ENCODE data around the gene FKBP7. TPM values are rescaled to one million over a fixed set of nuclear protein-coding genes. Genes with fewer than 3 reads are reported as not detected.

The FKBP7 gene
- total RNA-seq, 4 donors from 2014 or later = 7.3 to 21.9 (median 12.6) TPM

DNA sequence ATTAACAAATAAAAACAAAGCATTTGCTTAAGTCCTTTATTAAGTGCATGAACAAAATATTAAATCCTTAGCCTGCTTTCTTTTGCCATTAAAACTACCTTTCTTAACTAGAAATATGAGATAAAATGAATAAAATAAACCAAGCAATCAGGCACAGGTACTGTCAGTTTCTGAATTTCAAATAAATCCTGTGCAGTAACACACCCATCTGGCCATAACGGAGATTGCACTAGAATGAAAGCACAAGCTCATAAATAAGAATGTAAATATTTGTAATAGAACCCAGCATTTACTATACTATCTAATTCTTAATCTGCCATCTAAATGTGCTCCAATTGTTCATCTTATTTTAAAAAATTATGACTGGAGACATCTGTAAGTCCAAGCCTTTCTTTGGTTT is 59.3 kb downstream of the FKBP7 start:
- no peaks in the 10 kb centered on the region for H3K27me3 ChIP-seq
- H3K27ac ChIP-seq = no peak overlapping the region
- peaks cover 0 to 19% (median 0%) of the 10 kb centered on the region in 3 donors for H3K4me1 ChIP-seq
- ATAC-seq = no peak
- 10 to 29% methylated on average over 1 of the region's 1 CpG for WGBS, 2 donors (ENCODE audit: low coverage in 1 of 2)
- peaks cover 0 to 5% of the 10 kb centered on the region in 2 donors for H3K36me3 ChIP-seq
- no peak overlapping the region for H3K4me3 ChIP-seq
- no peak for TF ChIP-seq POLR2AphosphoS5 (IDR thresholded peaks at IDR 0.05)
- no peak for TF ChIP-seq POLR2A (IDR thresholded peaks at IDR 0.05)
- TF ChIP-seq, protein P1, sequence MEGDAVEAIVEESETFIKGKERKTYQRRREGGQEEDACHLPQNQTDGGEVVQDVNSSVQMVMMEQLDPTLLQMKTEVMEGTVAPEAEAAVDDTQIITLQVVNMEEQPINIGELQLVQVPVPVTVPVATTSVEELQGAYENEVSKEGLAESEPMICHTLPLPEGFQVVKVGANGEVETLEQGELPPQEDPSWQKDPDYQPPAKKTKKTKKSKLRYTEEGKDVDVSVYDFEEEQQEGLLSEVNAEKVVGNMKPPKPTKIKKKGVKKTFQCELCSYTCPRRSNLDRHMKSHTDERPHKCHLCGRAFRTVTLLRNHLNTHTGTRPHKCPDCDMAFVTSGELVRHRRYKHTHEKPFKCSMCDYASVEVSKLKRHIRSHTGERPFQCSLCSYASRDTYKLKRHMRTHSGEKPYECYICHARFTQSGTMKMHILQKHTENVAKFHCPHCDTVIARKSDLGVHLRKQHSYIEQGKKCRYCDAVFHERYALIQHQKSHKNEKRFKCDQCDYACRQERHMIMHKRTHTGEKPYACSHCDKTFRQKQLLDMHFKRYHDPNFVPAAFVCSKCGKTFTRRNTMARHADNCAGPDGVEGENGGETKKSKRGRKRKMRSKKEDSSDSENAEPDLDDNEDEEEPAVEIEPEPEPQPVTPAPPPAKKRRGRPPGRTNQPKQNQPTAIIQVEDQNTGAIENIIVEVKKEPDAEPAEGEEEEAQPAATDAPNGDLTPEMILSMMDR (IDR thresholded peaks at IDR 0.05) = no peak
- no peak for TF ChIP-seq EP300 (IDR thresholded peaks at IDR 0.05)
- H3K9me3 ChIP-seq = no peaks in the 10 kb centered on the region

DNA sequence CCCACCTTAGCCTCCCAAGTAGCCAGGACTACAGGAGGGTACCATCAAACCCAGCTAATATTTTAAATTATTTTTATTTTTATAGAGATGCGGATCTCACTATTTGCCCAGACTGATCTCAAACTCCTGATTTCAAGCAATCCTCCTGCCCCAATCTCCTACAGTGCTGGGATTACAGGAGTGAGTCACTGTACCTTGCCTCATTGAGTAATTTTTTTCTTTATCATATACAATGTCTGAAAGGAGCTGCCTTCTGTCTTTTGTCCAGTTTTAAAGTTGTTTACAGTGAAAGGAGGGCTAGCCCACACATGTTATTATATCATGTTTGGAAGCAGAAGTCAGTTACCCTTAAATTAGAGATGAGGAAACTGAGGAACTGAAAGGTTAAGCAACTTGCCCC is 60.0 kb downstream of the FKBP7 start:
- Histone ChIP-seq H3K27ac (no peak overlapping the region), H3K4me3 (no peak overlapping the region), H3K36me3 (no peaks in the 10 kb centered on the region), H3K9me3 (no peaks in the 10 kb centered on the region), H3K4me1 (peaks cover 0 to 19% (median 0%) of the 10 kb centered on the region in 3 donors), H3K27me3 (no peaks in the 10 kb centered on the region)
- WGBS, 2 donors (ENCODE audit: low coverage in 1 of 2) = 69 to 100% methylated on average over 1 of the region's 1 CpG
- TF ChIP-seq EP300 (IDR thresholded peaks at IDR 0.05) = no peak
- no peak for TF ChIP-seq POLR2A (IDR thresholded peaks at IDR 0.05)
- TF ChIP-seq, protein P1 (IDR thresholded peaks at IDR 0.05) = no peak
- TF ChIP-seq POLR2AphosphoS5 (IDR thresholded peaks at IDR 0.05) = no peak
- no peak for ATAC-seq

DNA sequence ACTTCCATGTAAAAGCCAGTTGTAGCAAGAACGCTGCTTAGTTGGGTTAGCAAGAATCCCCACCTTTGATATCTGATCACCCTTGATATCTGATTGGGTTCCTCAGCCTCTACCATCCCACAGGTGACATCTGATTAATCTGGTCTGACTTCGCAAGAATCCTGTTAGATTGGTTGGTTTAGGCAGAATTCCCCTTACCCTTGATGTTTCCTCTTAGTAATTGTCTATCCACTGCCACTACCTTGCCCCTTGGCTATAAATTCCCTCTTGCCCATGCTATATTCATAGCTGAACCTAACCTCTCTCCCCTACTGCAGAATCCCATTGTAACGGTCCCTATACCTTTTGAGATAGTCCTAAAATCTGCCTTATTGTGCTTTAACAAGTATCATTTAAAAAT is 60.5 kb downstream of the FKBP7 start:
- ATAC-seq = no peak
- H3K36me3 ChIP-seq = no peaks in the 10 kb centered on the region
- WGBS, 2 donors (ENCODE audit: low coverage in 1 of 2) = 80 to 84% methylated on average over 2 to 3 of the region's 3 CpGs
- H3K27ac ChIP-seq = no peak overlapping the region
- H3K4me1 ChIP-seq = peaks cover 0 to 23% (median 0%) of the 10 kb centered on the region in 3 donors
- TF ChIP-seq, protein P1 (IDR thresholded peaks at IDR 0.05) = no peak
- TF ChIP-seq POLR2A (IDR thresholded peaks at IDR 0.05) (no peak), POLR2AphosphoS5 (IDR thresholded peaks at IDR 0.05) (no peak), EP300 (IDR thresholded peaks at IDR 0.05) (no peak)
- H3K4me3 ChIP-seq = no peak overlapping the region
- H3K9me3 ChIP-seq = no peaks in the 10 kb centered on the region
- no peaks in the 10 kb centered on the region for H3K27me3 ChIP-seq

DNA sequence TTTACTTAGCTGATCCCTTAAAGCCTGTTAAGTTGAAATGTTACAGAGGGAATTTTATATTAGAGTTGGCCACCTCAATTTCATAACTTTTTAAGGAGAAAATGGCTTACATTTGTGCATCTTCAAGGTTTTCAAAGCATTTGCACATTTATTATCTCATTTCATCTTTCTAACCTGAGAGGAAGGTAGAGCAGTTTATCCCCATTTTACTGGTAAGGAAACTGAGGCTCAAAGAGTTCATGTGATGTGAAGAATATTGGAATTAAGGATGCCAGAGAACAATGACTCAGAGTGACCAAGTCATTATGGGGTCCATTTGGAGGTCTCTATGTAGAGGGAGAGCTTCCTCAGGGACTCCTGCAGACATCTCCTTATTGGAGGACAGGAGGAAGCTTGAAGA is 62.4 kb downstream of the FKBP7 start:
- Histone ChIP-seq H3K27me3 (no peaks in the 10 kb centered on the region), H3K36me3 (no peaks in the 10 kb centered on the region), H3K4me1 (peaks cover 0 to 24% (median 0%) of the 10 kb centered on the region in 3 donors), H3K9me3 (no peaks in the 10 kb centered on the region), H3K27ac (no peak overlapping the region), H3K4me3 (no peak overlapping the region)
- ATAC-seq = no peak
- TF ChIP-seq, protein P1 (IDR thresholded peaks at IDR 0.05) = no peak
- TF ChIP-seq EP300 (IDR thresholded peaks at IDR 0.05) (no peak), POLR2AphosphoS5 (IDR thresholded peaks at IDR 0.05) (no peak), POLR2A (IDR thresholded peaks at IDR 0.05) (no peak)
